ENCODE data around the gene FOXF1.

Gene FOXF1

DNA sequence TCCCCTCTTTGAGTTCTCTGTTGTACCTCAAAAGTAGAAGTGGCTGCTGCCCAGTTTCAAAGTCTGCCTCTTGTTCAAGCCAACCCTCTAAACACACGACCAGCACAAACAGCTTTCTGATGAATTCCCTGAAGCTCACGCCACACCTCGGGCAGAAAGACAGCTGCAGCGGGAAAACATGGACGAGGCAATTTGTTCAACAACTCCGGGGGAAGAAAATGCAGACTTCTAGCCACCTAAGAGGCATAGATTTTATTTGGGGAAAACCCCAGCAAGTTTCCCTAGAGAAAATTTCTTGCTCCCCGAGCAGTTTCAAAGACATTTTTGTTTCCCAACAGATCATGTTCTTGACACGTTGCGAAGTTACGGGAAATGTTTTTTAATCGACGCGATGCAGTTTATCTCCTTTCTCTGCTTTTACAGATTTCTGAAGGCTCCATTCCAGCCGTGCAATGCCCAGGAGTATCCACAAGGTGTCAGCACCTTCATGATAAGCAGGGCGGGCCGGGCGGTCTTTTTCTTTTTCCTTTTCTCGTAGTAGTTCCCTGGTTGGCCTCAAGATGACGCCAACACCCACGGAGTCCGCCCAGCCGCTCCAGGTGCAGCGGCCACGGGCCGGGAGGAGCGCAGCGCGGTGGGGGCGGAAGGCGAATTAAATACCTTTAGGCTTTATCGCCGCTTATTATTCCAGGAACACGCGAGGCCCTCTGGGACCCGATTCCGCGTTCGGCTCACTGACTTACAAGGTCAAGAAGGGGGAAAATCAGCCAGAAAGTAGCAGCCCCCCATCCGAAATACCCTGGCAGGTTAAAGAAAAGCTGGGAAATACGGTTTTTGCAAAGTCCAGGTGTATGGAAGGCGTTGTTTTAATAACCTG lies 53.4 kb downstream of the FOXF1 start:
- DNase-seq, result peak; percentile 90

All from DMS53 (cell line).